DMS 273 (cell line): Measurements from ENCODE around the gene COL19A1.
A peak's percentile ranks its signal among the peaks of the same experiment; 100 is the strongest.
"Not testable (repeated sequence)": the region's sequence is repeated elsewhere in the genome, so short reads cannot be mapped to it uniquely, and the experiment has no call there.

Experiments
- DNase-seq: peaks from one replicate; lab custom pipeline; 2025; ENCODE audit not compliant: unreplicated experiment; lab: John Stamatoyannopoulos, UW

Gene COL19A1

GRCh38 chr6:69895396-69895795 lies 29.0 kb downstream of the COL19A1 start:
- DNase-seq = no peak

- peak; percentile 66 for DNase-seq
These were observed 34.5 kb downstream of the COL19A1 start for GRCh38 chr6:69900869-69901268.

GRCh38 chr6:69901361-69901760 lies 35.0 kb downstream of the COL19A1 start:
- DNase-seq = peak; percentile 59

- no peak for DNase-seq
These were observed 41.7 kb downstream of the COL19A1 start for GRCh38 chr6:69907981-69908498.

GRCh38 chr6:69913361-69913760 lies 47.0 kb downstream of the COL19A1 start:
- no peak for DNase-seq

GRCh38 chr6:69914015-69914485 lies 47.7 kb downstream of the COL19A1 start:
- DNase-seq = peak; percentile 67

GRCh38 chr6:69915346-69915745 lies 49.0 kb downstream of the COL19A1 start:
- DNase-seq = no peak

DNA sequence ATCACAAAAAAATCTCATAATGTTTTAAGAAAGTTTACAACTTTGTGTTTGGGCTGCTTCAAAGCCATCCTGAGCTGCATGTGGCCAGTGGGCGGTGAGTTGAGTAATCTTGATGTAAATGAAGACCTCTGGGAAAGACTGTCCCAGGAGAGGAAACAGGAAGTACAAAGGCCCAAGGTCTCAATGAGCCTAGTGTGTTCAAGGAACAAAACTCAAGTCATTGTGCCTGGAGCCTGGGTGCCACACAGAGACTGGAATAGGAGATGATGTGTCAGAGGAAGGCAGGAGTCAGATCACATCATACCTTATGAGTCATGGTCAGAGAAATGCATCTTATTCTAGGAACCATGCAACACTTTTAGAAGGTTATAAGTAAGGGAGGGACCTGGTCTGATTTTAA lies 51.5 kb downstream of the COL19A1 start:
- peak; percentile 37 for DNase-seq

DNA sequence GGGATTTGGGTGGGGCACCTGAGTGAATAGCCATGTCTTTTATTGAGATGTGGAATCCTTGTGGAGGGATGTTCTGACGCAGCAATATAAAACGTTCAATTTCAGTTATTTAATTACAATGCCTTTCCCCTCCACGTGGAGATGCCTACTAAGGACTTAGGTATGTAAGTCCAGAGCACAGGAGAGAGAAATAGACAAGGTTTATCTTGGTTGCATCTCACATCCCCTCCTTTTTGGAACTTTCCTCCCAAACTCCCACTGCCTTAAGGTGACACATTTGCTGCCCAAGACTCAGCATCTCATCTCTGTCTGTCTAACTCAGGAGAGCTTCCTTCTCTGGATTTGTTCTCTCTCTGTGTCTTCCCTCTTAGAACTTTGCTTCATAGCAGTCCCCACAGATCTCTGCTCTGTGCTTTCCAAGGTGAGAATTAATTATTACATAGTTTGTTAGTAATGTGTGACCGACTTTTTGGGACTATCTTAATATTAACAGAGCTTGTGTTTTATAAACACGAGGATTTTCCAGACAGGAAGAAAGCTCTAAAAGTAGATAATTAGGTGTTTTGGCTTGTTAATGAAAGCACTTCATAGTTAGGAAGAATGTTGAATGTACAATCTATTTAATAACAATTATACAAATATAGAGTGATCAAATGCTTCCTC lies 52.6 kb downstream of the COL19A1 start:
- no peak for DNase-seq

DNA sequence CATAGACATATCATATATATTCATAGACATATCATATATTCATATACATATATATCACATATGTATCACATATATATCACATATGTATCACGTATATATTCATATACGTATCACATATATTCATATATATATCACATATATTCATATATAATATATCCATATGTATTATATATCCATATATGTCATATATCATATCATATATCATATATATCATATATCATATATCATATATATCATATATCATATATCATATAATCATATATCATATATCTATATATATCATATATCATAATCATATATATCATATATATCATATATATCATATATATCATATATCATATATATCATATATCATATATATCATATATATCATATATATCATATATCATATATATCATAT lies 54.7 kb downstream of the COL19A1 start:
- DNase-seq = not testable (repeated sequence)

- not testable (repeated sequence) for DNase-seq
These were observed 55.3 kb downstream of the COL19A1 start for GRCh38 chr6:69921611-69922010.

GRCh38 chr6:69926745-69927144 lies 60.4 kb downstream of the COL19A1 start:
- no peak for DNase-seq

DNA sequence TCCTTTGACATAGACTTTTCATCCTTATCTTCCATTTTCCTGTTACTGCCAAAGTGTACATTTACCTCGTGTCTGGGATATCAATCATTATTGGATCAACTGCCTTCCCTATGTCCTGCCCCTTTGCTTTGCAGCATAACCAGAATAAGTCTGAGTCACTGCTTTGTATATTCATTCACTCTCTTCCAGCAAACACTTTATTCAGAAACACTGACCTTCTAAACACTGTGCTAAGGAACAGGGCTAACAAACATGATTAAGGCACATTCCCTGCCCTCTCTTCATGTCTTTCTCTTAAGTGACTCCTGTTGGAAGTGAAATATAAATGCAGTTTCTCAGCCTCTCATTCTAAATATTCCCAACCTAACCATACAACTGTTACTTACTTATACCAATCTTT lies 66.9 kb downstream of the COL19A1 start:
- DNase-seq = no peak

GRCh38 chr6:69935079-69935478 lies 68.7 kb downstream of the COL19A1 start:
- no peak for DNase-seq

GRCh38 chr6:69936674-69937363 lies 70.5 kb downstream of the COL19A1 start:
- no peak for DNase-seq

DNA sequence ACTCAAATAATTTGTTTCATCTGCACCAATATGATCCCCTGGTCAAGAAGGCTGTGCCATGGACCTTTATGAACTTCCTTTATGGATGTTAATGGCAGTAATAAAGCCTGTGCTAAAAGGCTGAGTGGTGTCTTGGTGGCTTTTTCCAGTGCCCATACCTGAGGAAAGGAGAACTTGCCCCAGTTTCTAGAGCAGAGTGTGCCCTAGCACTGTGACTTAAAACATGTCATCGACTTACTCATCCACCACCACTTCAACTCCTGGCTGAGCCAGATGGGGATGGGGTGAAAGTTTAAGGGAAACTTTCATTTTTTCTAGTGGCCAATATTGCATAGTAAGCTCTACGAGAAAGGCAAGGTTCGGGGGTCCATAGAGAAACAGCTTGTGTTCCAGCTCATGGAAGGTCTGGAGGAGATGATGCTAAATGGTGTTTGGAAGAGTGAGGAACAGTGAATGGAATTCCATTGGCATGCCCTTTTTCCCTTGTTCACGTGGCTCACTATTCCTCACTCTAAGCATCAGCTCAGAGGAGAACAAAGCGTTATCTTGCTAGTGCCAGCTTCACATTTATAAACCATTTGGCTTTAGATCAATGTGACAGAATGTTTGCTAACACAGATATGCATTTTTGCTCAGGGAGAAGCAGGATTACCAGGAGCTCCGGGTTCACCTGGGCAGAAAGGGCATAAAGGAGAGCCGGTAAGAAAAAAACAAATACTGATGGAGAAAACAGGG lies 71.2 kb downstream of the COL19A1 start:
- DNase-seq = no peak

GRCh38 chr6:69942485-69942884 lies 76.1 kb downstream of the COL19A1 start:
- DNase-seq = no peak

- DNase-seq = no peak
These were observed 78.8 kb downstream of the COL19A1 start for GRCh38 chr6:69945192-69945591.

DNA sequence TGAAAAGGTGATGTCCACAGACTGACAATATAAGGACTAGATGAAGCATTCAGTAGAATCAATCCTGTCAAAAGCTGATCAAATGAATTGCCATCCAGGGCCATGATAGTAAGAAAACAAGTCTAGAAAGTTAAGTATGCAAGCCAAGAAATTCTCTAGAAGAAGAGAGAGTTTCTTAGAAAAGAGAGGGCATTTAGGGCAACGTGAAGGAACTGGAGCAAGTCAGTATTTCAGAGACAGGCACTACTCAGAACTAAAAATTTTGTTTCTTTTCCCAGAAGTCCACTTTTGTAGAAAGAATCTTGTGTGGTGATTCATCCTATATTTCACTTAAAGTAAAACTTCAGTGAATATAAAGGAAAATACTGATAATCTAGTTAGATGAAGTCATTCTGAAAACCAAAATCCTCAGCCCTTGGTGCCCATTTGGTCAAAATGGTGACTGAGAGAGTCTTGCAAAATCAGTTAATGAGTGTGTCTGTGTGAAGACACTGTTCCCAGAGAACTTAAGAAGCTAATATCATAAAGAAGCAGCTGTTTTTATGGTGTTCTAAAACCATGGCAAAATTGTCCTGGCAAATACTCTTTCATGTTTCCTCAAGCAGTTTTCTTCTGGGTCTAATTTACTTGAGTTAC lies 82.2 kb downstream of the COL19A1 start:
- no peak for DNase-seq

DNA sequence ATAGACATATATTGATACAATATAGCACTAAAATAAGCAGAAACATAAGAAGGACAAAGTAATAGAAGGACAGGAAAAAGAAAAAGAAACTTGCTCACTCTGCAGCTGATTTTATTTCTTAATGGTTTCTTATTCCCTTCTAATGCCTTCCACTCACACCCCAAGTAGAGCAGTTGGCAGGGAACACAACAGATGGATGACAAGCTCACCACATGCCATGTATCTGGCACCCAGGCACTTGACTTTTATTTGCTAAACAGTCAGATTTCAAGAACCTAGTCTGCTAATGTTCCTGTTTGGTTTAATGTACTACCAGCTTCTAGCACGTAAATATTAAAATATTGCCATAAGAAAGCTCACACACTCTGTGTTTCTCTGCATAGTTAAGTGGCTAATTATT lies 87.1 kb downstream of the COL19A1 start:
- DNase-seq = peak; percentile 95

GRCh38 chr6:69954733-69955132 lies 88.4 kb downstream of the COL19A1 start:
- DNase-seq = no peak
